22Rv1 (cell line): ENCODE data around the gene SPACDR.

Source experiments
- H3K27ac ChIP-seq: fragments of 450-650 bp; 2 replicates; pipeline ENCODE4 v1.5.1; 2017
- CTCF ChIP-seq: fragments of 450-650 bp; IDR thresholded peaks from 2 replicates; pipeline ENCODE4 v1.5.1; 2017; ENCODE audit warnings: mild to moderate bottlenecking
- ZFX ChIP-seq: fragments of 450-650 bp; IDR thresholded peaks from 2 replicates; pipeline ENCODE4 v1.6.1; 2017; ENCODE audit warnings: antibody characterized with exemption, borderline replicate concordance

Gene SPACDR

DNA sequence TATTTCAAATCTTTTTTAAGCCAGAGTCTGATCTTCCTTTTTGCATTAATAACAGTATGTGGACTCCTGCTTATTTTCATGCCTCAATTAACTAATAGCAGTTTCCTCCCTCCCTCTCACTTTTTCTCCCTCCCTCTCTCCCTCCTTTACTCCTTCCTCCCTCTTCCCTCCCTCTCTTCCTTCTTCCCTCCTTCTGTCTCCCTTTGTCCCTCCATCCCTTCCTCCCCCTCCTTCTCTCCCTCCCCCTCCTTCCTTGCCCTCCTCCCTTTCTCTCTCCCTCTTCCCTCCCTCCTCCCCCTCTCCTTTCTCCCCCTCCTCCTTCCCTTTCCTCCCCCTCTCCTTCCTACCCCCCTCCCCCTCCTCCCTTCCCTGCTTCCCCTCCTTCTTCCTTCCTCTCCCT is 37.5 kb downstream of the SPACDR start:
- TF ChIP-seq ZFX, result no peak
- no peak for TF ChIP-seq CTCF
- no peak overlapping the region for H3K27ac ChIP-seq

DNA sequence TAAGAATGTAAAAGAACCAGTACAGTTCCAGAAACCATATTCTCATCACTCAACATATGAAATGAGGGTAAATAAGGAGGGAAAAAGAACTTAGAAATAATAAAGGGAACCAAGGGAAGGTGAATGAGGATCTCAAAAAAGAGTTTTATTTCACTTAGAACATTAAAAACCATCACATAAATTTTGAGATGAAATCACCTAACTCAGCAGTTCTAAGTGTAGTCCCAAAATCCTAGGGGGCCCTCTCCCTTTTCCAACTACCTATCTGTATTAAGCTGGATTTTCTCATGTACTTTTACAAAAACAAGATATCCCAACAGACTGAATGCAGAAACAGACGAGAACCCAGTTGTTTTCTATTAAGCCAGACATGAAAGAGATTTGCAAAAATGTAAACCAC is 38.7 kb downstream of the SPACDR start:
- no peak overlapping the region for H3K27ac ChIP-seq
- TF ChIP-seq ZFX (no peak), CTCF (no peak)

GRCh38 chr7:100423315-100423714 is 40.7 kb downstream of the SPACDR start:
- TF ChIP-seq CTCF, result no peak
- no peak for TF ChIP-seq ZFX
- H3K27ac ChIP-seq, result no peak overlapping the region

DNA sequence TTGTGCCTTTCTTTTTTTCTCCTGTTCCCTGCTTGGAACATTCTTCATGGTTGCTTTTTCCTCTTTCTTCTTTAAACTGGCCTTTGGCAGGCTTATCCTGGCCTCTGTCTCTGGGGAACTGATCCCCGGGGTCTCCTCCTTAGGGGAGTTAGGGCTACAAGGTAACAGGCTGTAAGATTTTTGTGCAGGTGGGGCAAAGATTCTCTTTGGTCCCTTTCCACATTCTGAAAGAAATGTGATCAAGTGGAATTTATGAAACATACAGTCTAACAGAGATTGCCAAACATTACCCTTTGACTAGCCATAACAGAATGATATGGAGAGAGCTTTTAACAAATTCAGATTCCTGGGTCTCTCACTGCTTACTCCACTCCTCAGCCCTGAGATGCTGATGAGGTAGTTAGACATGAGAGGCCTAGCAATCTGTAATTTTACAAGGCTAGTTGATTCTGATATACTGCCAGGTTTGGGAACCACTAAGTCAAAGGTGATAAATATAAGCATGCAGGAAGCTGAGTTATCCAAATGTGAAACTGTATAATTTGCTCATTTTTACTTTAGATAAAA is 44.3 kb downstream of the SPACDR start:
- no peak for TF ChIP-seq CTCF
- no peak for TF ChIP-seq ZFX
- H3K27ac ChIP-seq, result no peak overlapping the region

DNA sequence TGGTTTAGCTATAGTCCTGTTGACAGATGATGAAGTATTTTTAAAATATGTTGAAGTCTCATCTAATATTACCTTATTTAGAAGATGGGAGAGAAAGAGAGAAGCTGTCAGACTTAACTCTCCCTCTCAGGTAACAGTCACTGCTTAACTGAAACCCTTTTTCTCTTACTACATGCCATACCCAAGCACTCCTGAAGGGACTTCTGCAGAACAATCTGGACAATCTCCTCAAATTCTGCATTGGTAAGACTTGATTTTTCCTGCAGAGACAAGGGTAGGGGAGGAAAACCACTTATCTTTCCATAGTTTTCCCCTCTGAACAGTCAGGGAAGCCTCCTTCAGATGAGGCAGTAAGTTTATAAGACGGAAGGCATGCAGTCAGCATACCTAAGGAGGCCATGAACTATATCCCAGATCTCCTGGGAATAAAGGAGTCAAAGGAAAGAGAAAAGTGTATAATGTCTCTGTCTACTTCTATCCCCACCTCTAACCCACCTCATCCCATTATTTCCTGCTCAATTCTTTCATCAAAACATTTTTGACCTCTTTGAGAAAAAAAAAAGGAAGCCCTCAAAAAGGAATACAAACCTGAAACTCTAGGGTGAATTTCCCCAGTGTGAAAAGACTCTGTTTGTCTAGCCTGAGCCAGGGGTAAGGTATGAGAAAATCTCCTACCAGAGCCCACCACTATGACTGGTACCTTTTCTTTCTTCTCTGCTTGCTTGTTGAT is 45.0 kb downstream of the SPACDR start:
- no peak overlapping the region for H3K27ac ChIP-seq
- TF ChIP-seq CTCF (no peak), ZFX (no peak)

- H3K27ac ChIP-seq, result no peak overlapping the region
Measured at GRCh38 chr7:100415448-100415847, 48.6 kb downstream of the SPACDR start.

More at GRCh38 chr7:100415448-100415847, 48.6 kb downstream of the SPACDR start:
- TF ChIP-seq CTCF, result no peak
